GM13977 (cell line): ENCODE results near the gene OTUB1.
A peak's percentile ranks its signal among the peaks of the same experiment; 100 is the strongest.

ENCODE experiments used
- DNase-seq: peaks from one replicate; pipeline ENCODE4 v3.0.0; 2012; ENCODE audit warnings: low spot score
- CTCF ChIP-seq: IDR thresholded peaks from 2 replicates; pipeline ENCODE4 v1.5.1; 2012; ENCODE audit warnings: mild to moderate bottlenecking, control low read depth; ENCODE audit not compliant: insufficient read depth; ENCODE audit errors: extremely low read depth, missing control alignments
- in situ Hi-C: fragments of 300-500 bp; cut with MboI; formaldehyde crosslinking; loops from one replicate; pipeline ENCODE4 v1.12.0; 2022; ENCODE audit warnings: low sequenced_read_pairs, low pct_unique_long_range_greater_than_20kb, mixed read lengths, inconsistent platforms; ENCODE audit not compliant: unreplicated experiment

OTUB1 gene

GRCh38 chr11:63993100-63993499 lies 6.9 kb downstream of the OTUB1 start:
- no peak for TF ChIP-seq CTCF
- in situ Hi-C loops: loop anchor here (25.0 kb wide), 1 partner anchor 169 kb away; the partner anchor contains the start of gene MACROD1
- no peak for DNase-seq

- DNase-seq: no peak
- TF ChIP-seq CTCF: no peak
- in situ Hi-C loops: loop anchor here (25.0 kb wide), 1 partner anchor 168 kb away; the partner anchor contains the start of gene MACROD1
Observed at GRCh38 chr11:63993993-63994392, 7.8 kb downstream of the OTUB1 start.

GRCh38 chr11:63996512-63996911 lies 10.3 kb downstream of the OTUB1 start:
- in situ Hi-C loops: loop anchor here (25.0 kb wide), 1 partner anchor 166 kb away; the partner anchor contains the start of gene MACROD1
- no peak for DNase-seq
- no peak for TF ChIP-seq CTCF

GRCh38 chr11:63997104-63997700 lies 11.0 kb downstream of the OTUB1 start:
- no peak for TF ChIP-seq CTCF
- DNase-seq: no peak
- in situ Hi-C loops: loop anchor here (25.0 kb wide), 1 partner anchor 165 kb away; the partner anchor contains the start of gene MACROD1

- in situ Hi-C loops: loop anchor here (25.0 kb wide), 1 partner anchor 164 kb away; the partner anchor contains the start of gene MACROD1
- TF ChIP-seq CTCF: no peak
- no peak for DNase-seq
Observed at GRCh38 chr11:63997801-63998337, 11.6 kb downstream of the OTUB1 start.

- in situ Hi-C loops: loop anchor here (25.0 kb wide), 1 partner anchor 164 kb away; the partner anchor contains the start of gene MACROD1
- peak; percentile 56 for DNase-seq
- no peak for TF ChIP-seq CTCF
Observed at GRCh38 chr11:63998558-63999348, 12.5 kb downstream of the OTUB1 start.
